Loucy (cell line): ENCODE data around the gene ESYT2.

Source experiments
- H2AFZ ChIP-seq: fragments of 200-600 bp; sonication (generic); 2 replicates; pipeline ENCODE4 v1.6.0; 2016; ENCODE audit warnings: antibody characterized with exemption, mild to moderate bottlenecking, low read length, moderate library complexity
- H3F3A ChIP-seq: fragments of 200-600 bp; 2 replicates; pipeline ENCODE4 v1.6.0; 2016; ENCODE audit warnings: antibody characterized with exemption, low read depth, mild to moderate bottlenecking
- H3K27me3 ChIP-seq: fragments of 200-600 bp; sonication (generic); 2 replicates; pipeline ENCODE4 v1.6.1; 2014; ENCODE audit warnings: low read length, mild to moderate bottlenecking; ENCODE audit not compliant: insufficient read depth, poor library complexity, severe bottlenecking
- H3K36me3 ChIP-seq: fragments of 200-600 bp; sonication (generic); 2 replicates; pipeline ENCODE4 v1.6.1; 2016; ENCODE audit warnings: low read length; ENCODE audit not compliant: insufficient read depth
- H3K4me1 ChIP-seq: fragments of 200-600 bp; sonication (generic); 2 replicates; pipeline ENCODE4 v1.5.1; 2014; ENCODE audit warnings: low read length, mild to moderate bottlenecking; ENCODE audit not compliant: insufficient read depth, poor library complexity, severe bottlenecking
- H3K4me2 ChIP-seq: fragments of 200-600 bp; sonication (generic); 2 replicates; pipeline ENCODE4 v1.6.0; 2014; ENCODE audit warnings: antibody characterized with exemption, low read length, low read depth, mild to moderate bottlenecking; ENCODE audit not compliant: poor library complexity, severe bottlenecking
- H3K4me3 ChIP-seq: fragments of 200-600 bp; sonication (generic); 2 replicates; pipeline ENCODE4 v1.5.1; 2014; ENCODE audit warnings: low read length, mild to moderate bottlenecking, mixed read lengths; ENCODE audit not compliant: poor library complexity, severe bottlenecking
- H3K79me2 ChIP-seq: fragments of 200-600 bp; sonication (generic); 2 replicates; pipeline ENCODE4 v1.6.1; 2014; ENCODE audit warnings: low read length; ENCODE audit not compliant: insufficient read depth
- H3K9ac ChIP-seq: fragments of 200-600 bp; sonication (generic); 2 replicates; pipeline ENCODE4 v1.6.0; 2014; ENCODE audit warnings: mild to moderate bottlenecking, low read depth, low read length, moderate library complexity; ENCODE audit not compliant: poor library complexity, severe bottlenecking
- H3K9me2 ChIP-seq: fragments of 200-600 bp; sonication (generic); replicated peaks from 2 replicates; pipeline ENCODE4 v1.6.1; 2016; ENCODE audit warnings: low read depth, low read length, mixed read lengths
- H3K9me3 ChIP-seq: fragments of 200-600 bp; sonication (generic); 2 replicates; pipeline ENCODE4 v1.6.1; 2014; ENCODE audit warnings: mild to moderate bottlenecking, antibody characterized with exemption, low read length, low read depth; ENCODE audit not compliant: insufficient read depth
- H4K20me1 ChIP-seq: fragments of 200-600 bp; sonication (generic); 2 replicates; pipeline ENCODE4 v1.6.0; 2014; ENCODE audit warnings: antibody characterized with exemption, low read length, mild to moderate bottlenecking; ENCODE audit not compliant: insufficient read depth, poor library complexity, severe bottlenecking
- EZH2phosphoT487 ChIP-seq: fragments of 200-600 bp; IDR thresholded peaks from 2 replicates; pipeline ENCODE4 v1.6.1; 2018; ENCODE audit warnings: antibody characterized with exemption, mild to moderate bottlenecking, moderate library complexity, borderline replicate concordance
- TF ChIP-seq, protein P1 (sequence below): fragments of 200-600 bp; sonication (generic); conservative IDR thresholded peaks from 2 replicates; pipeline ENCODE4 v1.5.1; 2014; ENCODE audit warnings: mild to moderate bottlenecking, antibody characterized with exemption, low read length

Gene ESYT2

DNA sequence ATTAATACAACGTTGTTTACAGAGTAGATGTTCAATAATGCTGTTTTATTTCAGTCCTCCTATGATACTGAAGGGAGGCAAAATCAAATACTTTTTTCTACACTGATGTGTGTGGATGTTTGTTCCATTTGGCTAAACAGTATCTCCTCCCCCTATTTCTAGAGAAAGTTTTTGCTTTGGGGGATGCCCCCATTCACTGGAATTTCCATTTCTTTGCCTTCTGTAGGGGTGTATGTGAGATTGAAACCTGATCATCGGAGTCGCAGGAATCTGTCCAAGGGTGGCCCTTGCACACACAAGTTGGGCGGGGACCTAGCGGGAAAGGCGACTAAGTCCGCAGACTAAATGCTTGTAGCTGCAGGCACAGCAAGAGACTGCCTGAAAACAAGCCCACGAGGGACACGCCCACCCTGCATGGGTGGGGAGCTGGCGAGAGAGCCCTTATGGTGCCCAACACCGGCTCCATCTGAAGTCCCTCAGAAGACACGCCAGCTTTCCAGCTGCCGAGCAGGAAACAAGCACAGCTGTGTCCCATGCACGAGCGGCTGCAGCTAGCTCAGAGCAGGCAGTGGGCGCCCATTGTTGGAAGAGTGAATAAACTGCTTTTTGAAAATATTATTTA, 58.0 kb downstream of the ESYT2 start:
- no peak overlapping the region for H2AFZ ChIP-seq
- peaks cover 65% of the 10 kb centered on the region; the same call in 1 of the 2 replicates for H3K36me3 ChIP-seq
- no peak overlapping the region for H3K9ac ChIP-seq
- H3K4me1 ChIP-seq, result peaks cover 5% of the 10 kb centered on the region
- no peaks in the 10 kb centered on the region for H3K9me3 ChIP-seq
- H3K4me3 ChIP-seq, result no peak overlapping the region
- no peak for TF ChIP-seq EZH2phosphoT487
- TF ChIP-seq, protein P1, sequence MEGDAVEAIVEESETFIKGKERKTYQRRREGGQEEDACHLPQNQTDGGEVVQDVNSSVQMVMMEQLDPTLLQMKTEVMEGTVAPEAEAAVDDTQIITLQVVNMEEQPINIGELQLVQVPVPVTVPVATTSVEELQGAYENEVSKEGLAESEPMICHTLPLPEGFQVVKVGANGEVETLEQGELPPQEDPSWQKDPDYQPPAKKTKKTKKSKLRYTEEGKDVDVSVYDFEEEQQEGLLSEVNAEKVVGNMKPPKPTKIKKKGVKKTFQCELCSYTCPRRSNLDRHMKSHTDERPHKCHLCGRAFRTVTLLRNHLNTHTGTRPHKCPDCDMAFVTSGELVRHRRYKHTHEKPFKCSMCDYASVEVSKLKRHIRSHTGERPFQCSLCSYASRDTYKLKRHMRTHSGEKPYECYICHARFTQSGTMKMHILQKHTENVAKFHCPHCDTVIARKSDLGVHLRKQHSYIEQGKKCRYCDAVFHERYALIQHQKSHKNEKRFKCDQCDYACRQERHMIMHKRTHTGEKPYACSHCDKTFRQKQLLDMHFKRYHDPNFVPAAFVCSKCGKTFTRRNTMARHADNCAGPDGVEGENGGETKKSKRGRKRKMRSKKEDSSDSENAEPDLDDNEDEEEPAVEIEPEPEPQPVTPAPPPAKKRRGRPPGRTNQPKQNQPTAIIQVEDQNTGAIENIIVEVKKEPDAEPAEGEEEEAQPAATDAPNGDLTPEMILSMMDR, result no peak
- no peak overlapping the region for H3K4me2 ChIP-seq
- no peaks in the 10 kb centered on the region for H3K27me3 ChIP-seq
- no peaks in the 10 kb centered on the region for H3K79me2 ChIP-seq
- H3K9me2 ChIP-seq, result no peaks in the 10 kb centered on the region
- H4K20me1 ChIP-seq, result peaks cover 6% of the 10 kb centered on the region
- H3F3A ChIP-seq, result no peaks in the 10 kb centered on the region

DNA sequence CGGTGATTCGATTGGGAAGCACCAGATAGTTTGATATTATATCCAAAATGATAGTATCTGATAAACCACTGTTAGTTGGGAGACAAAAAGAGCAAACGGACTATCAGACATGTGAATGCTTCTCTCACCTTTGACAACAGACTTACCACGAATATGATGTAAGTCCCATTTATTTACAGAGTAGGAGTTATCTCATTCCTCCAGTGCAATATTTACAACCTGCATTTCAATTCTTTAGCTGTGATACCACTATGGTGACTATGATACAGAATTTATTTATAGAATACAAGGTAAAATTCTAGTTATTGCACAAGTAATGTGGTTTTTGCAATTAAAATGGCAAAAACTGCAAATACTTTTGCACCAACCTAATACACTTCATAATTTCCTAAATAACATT, 61.6 kb downstream of the ESYT2 start:
- H3K36me3 ChIP-seq, result peaks cover 67% of the 10 kb centered on the region; the same call in 1 of the 2 replicates
- no peaks in the 10 kb centered on the region for H3K4me1 ChIP-seq
- no peak overlapping the region for H2AFZ ChIP-seq
- TF ChIP-seq, protein P1, result no peak
- no peak for TF ChIP-seq EZH2phosphoT487
- H4K20me1 ChIP-seq, result no peaks in the 10 kb centered on the region
- H3F3A ChIP-seq, result no peaks in the 10 kb centered on the region
- no peak overlapping the region for H3K4me3 ChIP-seq
- H3K9me3 ChIP-seq, result no peaks in the 10 kb centered on the region
- H3K9ac ChIP-seq, result no peak overlapping the region
- H3K4me2 ChIP-seq, result no peak overlapping the region
- H3K79me2 ChIP-seq, result no peaks in the 10 kb centered on the region
- no peaks in the 10 kb centered on the region for H3K9me2 ChIP-seq
- no peaks in the 10 kb centered on the region for H3K27me3 ChIP-seq

DNA sequence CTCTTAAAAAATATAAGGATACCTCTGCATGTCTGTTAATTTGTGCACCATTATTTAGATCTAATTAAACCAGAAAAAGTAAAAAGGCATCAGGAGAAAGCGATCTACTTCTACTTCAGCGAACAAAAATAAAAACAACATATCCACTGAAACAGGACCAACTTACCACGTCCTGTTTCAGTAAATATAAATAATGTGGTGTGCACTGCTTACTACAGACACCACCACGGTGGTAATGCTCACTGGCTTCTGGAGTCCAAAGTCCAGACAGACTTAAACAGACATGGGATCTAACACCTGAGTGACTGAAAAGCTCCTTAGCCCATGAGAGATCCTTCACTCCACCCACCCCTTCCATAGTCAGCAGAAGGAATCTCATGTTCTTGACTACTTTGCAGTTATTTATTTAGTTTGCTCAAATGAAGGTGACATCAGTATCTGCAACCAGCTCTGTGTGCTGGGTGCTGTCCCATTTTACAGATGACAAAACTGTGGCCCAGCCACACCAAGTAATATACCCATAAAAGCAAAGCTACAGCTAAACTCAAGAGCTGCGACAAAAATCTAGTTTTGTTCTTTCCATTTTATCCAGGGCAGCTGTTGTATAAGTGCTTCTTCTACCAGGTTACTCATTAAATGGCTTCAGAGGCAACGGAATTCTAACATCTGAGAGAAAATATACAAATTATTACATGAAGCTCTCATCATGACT, 62.6 kb downstream of the ESYT2 start:
- H2AFZ ChIP-seq, result no peak overlapping the region
- H3K4me3 ChIP-seq, result no peak overlapping the region
- peaks cover 69% of the 10 kb centered on the region for H3K36me3 ChIP-seq
- H3K4me1 ChIP-seq, result no peaks in the 10 kb centered on the region
- no peaks in the 10 kb centered on the region for H3K79me2 ChIP-seq
- no peaks in the 10 kb centered on the region for H3F3A ChIP-seq
- H4K20me1 ChIP-seq, result no peaks in the 10 kb centered on the region
- TF ChIP-seq, protein P1, result no peak
- no peak for TF ChIP-seq EZH2phosphoT487
- no peaks in the 10 kb centered on the region for H3K9me3 ChIP-seq
- no peak overlapping the region for H3K9ac ChIP-seq
- no peak overlapping the region for H3K4me2 ChIP-seq
- H3K27me3 ChIP-seq, result no peaks in the 10 kb centered on the region
- no peaks in the 10 kb centered on the region for H3K9me2 ChIP-seq
